ENCODE results near the gene PFN3.
A peak's percentile ranks its signal among the peaks of the same experiment; 100 is the strongest.

Gene PFN3

GRCh38 chr5:177355868-177356168, 44.6 kb downstream of the PFN3 start:
- Histone ChIP-seq H3K27me3 (ENCODE audit: control insufficient read depth in 1 of 2, insufficient read depth in 2 of 2, low read length in 2 of 2) (no peaks in the 10 kb centered on the region), H3K27ac (ENCODE audit: low read length) (no peak overlapping the region), H3K4me1 (ENCODE audit: control insufficient read depth, insufficient read depth, low read length) (peaks cover 6% of the 10 kb centered on the region), H3K9ac (ENCODE audit: low read length in 2 of 2) (no peak overlapping the region), H3K9me3 (ENCODE audit: control insufficient read depth in 2 of 2, low read length in 2 of 2) (peaks cover 0 to 3% of the 10 kb centered on the region in 2 donors), H3K4me3 (ENCODE audit: low read length in 2 of 2) (no peak overlapping the region), H3K36me3 (ENCODE audit: control insufficient read depth in 2 of 2, insufficient read depth in 2 of 2, low read length in 2 of 2) (no peaks in the 10 kb centered on the region)

GRCh38 chr5:177355162-177355867, 45.1 kb downstream of the PFN3 start:
- no peaks in the 10 kb centered on the region for H3K36me3 ChIP-seq (ENCODE audit: control insufficient read depth in 2 of 2, insufficient read depth in 2 of 2, low read length in 2 of 2)
- peaks cover 11% of the 10 kb centered on the region for H3K4me1 ChIP-seq (ENCODE audit: control insufficient read depth, insufficient read depth, low read length)
- no peak overlapping the region for H3K9ac ChIP-seq (ENCODE audit: low read length in 2 of 2)
- H3K27ac ChIP-seq (ENCODE audit: low read length): no peak overlapping the region
- no peak overlapping the region for H3K4me3 ChIP-seq (ENCODE audit: low read length in 2 of 2)
- H3K9me3 ChIP-seq (ENCODE audit: control insufficient read depth in 2 of 2, low read length in 2 of 2): peaks cover 0 to 3% of the 10 kb centered on the region in 2 donors
- no peaks in the 10 kb centered on the region for H3K27me3 ChIP-seq (ENCODE audit: control insufficient read depth in 1 of 2, insufficient read depth in 2 of 2, low read length in 2 of 2)

GRCh38 chr5:177354711-177355110, 45.8 kb downstream of the PFN3 start:
- Histone ChIP-seq H3K4me3 (ENCODE audit: low read length in 2 of 2) (no peak overlapping the region), H3K9me3 (ENCODE audit: control insufficient read depth in 2 of 2, low read length in 2 of 2) (peaks cover 0 to 3% of the 10 kb centered on the region in 2 donors), H3K4me1 (ENCODE audit: control insufficient read depth, insufficient read depth, low read length) (peaks cover 17% of the 10 kb centered on the region), H3K27ac (ENCODE audit: low read length) (no peak overlapping the region), H3K27me3 (ENCODE audit: control insufficient read depth in 1 of 2, insufficient read depth in 2 of 2, low read length in 2 of 2) (no peaks in the 10 kb centered on the region), H3K36me3 (ENCODE audit: control insufficient read depth in 2 of 2, insufficient read depth in 2 of 2, low read length in 2 of 2) (peaks cover 0 to 5% of the 10 kb centered on the region in 2 donors), H3K9ac (ENCODE audit: low read length in 2 of 2) (no peak overlapping the region)

GRCh38 chr5:177354256-177354655, 46.2 kb downstream of the PFN3 start:
- Histone ChIP-seq H3K9me3 (ENCODE audit: control insufficient read depth in 2 of 2, low read length in 2 of 2) (peaks cover 0 to 3% of the 10 kb centered on the region in 2 donors), H3K27ac (ENCODE audit: low read length) (no peak overlapping the region), H3K4me1 (ENCODE audit: control insufficient read depth, insufficient read depth, low read length) (peaks cover 21% of the 10 kb centered on the region), H3K36me3 (ENCODE audit: control insufficient read depth in 2 of 2, insufficient read depth in 2 of 2, low read length in 2 of 2) (peaks cover 2 to 10% of the 10 kb centered on the region in 2 donors), H3K27me3 (ENCODE audit: control insufficient read depth in 1 of 2, insufficient read depth in 2 of 2, low read length in 2 of 2) (no peaks in the 10 kb centered on the region), H3K9ac (ENCODE audit: low read length in 2 of 2) (no peak overlapping the region), H3K4me3 (ENCODE audit: low read length in 2 of 2) (no peak overlapping the region)

GRCh38 chr5:177353093-177353492, 47.4 kb downstream of the PFN3 start:
- H3K9me3 ChIP-seq (ENCODE audit: control insufficient read depth in 2 of 2, low read length in 2 of 2): peaks cover 0 to 3% of the 10 kb centered on the region in 2 donors
- no peak overlapping the region for H3K27ac ChIP-seq (ENCODE audit: low read length)
- peaks cover 28% of the 10 kb centered on the region for H3K4me1 ChIP-seq (ENCODE audit: control insufficient read depth, insufficient read depth, low read length)
- H3K4me3 ChIP-seq (ENCODE audit: low read length in 2 of 2): no peak overlapping the region
- H3K27me3 ChIP-seq (ENCODE audit: control insufficient read depth in 1 of 2, insufficient read depth in 2 of 2, low read length in 2 of 2): no peaks in the 10 kb centered on the region
- H3K9ac ChIP-seq (ENCODE audit: low read length in 2 of 2): no peak overlapping the region
- H3K36me3 ChIP-seq (ENCODE audit: control insufficient read depth in 2 of 2, insufficient read depth in 2 of 2, low read length in 2 of 2): peaks cover 5 to 14% of the 10 kb centered on the region in 2 donors

GRCh38 chr5:177351392-177352329, 48.8 kb downstream of the PFN3 start, which contains the start of gene LMAN2:
Gene LMAN2, minus strand, starts transcription at chr5:177351668. Its CDS starts 21 bp downstream, at chr5:177351647.
- H3K27me3 ChIP-seq (ENCODE audit: control insufficient read depth in 1 of 2, insufficient read depth in 2 of 2, low read length in 2 of 2): no peaks in the 10 kb centered on the region
- H3K9me3 ChIP-seq (ENCODE audit: control insufficient read depth in 2 of 2, low read length in 2 of 2): peaks cover 0 to 3% of the 10 kb centered on the region in 2 donors
- H3K27ac ChIP-seq (ENCODE audit: low read length): peak within 1 kb of the TSS; percentile 94
- H3K9ac ChIP-seq (ENCODE audit: low read length in 2 of 2): peak within 1 kb of the TSS; percentile 95 to 99
- peaks cover 7 to 14% of the 10 kb centered on the region in 2 donors for H3K36me3 ChIP-seq (ENCODE audit: control insufficient read depth in 2 of 2, insufficient read depth in 2 of 2, low read length in 2 of 2)
- peaks cover 34% of the 10 kb centered on the region for H3K4me1 ChIP-seq (ENCODE audit: control insufficient read depth, insufficient read depth, low read length)
- peak within 1 kb of the TSS; percentile 98 to 99 for H3K4me3 ChIP-seq (ENCODE audit: low read length in 2 of 2)

- H3K27me3 ChIP-seq (ENCODE audit: control insufficient read depth in 1 of 2, insufficient read depth in 2 of 2, low read length in 2 of 2): no peaks in the 10 kb centered on the region
- peak overlapping the region; percentile 98 to 99 for H3K4me3 ChIP-seq (ENCODE audit: low read length in 2 of 2)
- H3K4me1 ChIP-seq (ENCODE audit: control insufficient read depth, insufficient read depth, low read length): peaks cover 34% of the 10 kb centered on the region
- peaks cover 0 to 3% of the 10 kb centered on the region in 2 donors for H3K9me3 ChIP-seq (ENCODE audit: control insufficient read depth in 2 of 2, low read length in 2 of 2)
- H3K9ac ChIP-seq (ENCODE audit: low read length in 2 of 2): peak overlapping the region; percentile 95 to 99
- H3K36me3 ChIP-seq (ENCODE audit: control insufficient read depth in 2 of 2, insufficient read depth in 2 of 2, low read length in 2 of 2): peaks cover 7 to 17% of the 10 kb centered on the region in 2 donors
- H3K27ac ChIP-seq (ENCODE audit: low read length): peak overlapping the region; percentile 94
These were observed 49.6 kb downstream of the PFN3 start for GRCh38 chr5:177350776-177351391.
